ENCODE data around the gene PCBP1. TPM values are rescaled to one million over a fixed set of nuclear protein-coding genes. Genes with fewer than 3 reads are reported as not detected.

The PCBP1 gene
- total and polyA plus RNA-seq, 9 of the 15 experiments (the other 6 are each of a cell fraction or from before 2014, with no cell fraction given) = 19.2 to 407 (median 78.1) TPM

DNA sequence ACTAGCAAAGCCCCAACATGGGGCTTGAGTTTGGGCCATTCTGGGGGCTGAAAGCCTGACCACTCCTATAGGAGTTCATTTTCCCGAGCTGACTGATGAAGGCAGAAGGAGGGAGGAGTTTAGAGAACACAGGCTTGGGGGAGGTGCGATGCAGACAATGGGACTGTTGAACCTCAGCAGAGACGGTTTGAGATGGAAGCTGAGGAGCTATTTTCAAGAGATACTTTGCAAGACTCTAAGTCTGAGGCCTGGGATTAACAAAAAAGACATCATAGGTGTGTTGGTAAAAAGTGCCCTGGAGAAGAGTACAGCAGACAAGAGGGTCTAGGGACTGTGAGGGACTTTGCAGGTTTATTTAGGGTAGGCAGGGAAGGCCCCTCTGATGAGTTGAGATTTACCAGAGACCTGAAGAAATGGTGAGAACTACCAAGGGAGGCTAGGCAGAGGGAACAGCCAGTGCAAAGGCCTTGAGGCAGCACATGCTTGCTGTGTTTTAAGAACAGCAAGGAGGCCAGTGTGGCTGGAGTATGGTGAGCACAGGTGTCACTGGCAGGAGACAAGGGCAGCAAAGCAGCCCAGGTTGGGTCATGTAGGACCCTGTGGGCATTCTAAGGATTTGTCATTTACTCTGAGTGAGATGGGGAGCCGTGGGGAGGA lies 31.6 kb downstream of the PCBP1 start (continued):
- peak; percentile 61; the same call in 1 of the 2 replicates for TF ChIP-seq LEF1 (IDR thresholded peaks at IDR 0.05)
- TF ChIP-seq ZBTB7A (IDR thresholded peaks at IDR 0.05; ENCODE audit: borderline replicate concordance, control insufficient read depth, low read depth, low read length) = peak; percentile 28; the same call in 1 of the 2 replicates
- TF ChIP-seq, protein P1, sequence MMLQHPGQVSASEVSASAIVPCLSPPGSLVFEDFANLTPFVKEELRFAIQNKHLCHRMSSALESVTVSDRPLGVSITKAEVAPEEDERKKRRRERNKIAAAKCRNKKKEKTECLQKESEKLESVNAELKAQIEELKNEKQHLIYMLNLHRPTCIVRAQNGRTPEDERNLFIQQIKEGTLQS (IDR thresholded peaks at IDR 0.05) = no peak
- TF ChIP-seq, protein P1 (CRISPR knock-in tag; conservative IDR thresholded peaks at IDR 0.05) = no peak
- TF ChIP-seq WHSC1 (IDR thresholded peaks at IDR 0.05; ENCODE audit: low read length) = no peak
- TF ChIP-seq, protein P2, sequence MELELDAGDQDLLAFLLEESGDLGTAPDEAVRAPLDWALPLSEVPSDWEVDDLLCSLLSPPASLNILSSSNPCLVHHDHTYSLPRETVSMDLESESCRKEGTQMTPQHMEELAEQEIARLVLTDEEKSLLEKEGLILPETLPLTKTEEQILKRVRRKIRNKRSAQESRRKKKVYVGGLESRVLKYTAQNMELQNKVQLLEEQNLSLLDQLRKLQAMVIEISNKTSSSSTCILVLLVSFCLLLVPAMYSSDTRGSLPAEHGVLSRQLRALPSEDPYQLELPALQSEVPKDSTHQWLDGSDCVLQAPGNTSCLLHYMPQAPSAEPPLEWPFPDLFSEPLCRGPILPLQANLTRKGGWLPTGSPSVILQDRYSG (tag; conservative IDR thresholded peaks at IDR 0.05; ENCODE audit: low read depth) = no peak
- peak in 1 of 2 experiments; percentile 8; a peak in 3 of 4 replicates for TF ChIP-seq FOXK2 (conservative IDR thresholded peaks at IDR 0.05 in 1 of 2, IDR thresholded peaks at IDR 0.05 in 1 of 2; ENCODE audit: low read depth in 2 of 2)
- TF ChIP-seq L3MBTL2 (IDR thresholded peaks at IDR 0.05) = peak; percentile 58; the same call in 1 of the 2 replicates
- TF ChIP-seq MAFG (tag; conservative IDR thresholded peaks at IDR 0.05) = no peak
- TF ChIP-seq SNRNP70 (optimal IDR thresholded peaks at IDR 0.05; ENCODE audit: low read depth, low read length) = no peak
- no peak for TF ChIP-seq CCNT2 (IDR thresholded peaks at IDR 0.05; ENCODE audit: borderline replicate concordance, extremely low read depth, insufficient read length, low read depth, low read length)
- 0 out of 2 replicates have a peak, but pooled peaks have one; percentile 37 for TF ChIP-seq NBN (IDR thresholded peaks at IDR 0.05; ENCODE audit: low read depth)
- TF ChIP-seq LCOR (CRISPR knock-in tag; IDR thresholded peaks at IDR 0.05) = 0 out of 2 replicates have a peak, but pooled peaks have one; percentile 14
- TF ChIP-seq SIRT6 (IDR thresholded peaks at IDR 0.05; ENCODE audit: low read depth, low read length) = no peak
- TF ChIP-seq, protein P3, sequence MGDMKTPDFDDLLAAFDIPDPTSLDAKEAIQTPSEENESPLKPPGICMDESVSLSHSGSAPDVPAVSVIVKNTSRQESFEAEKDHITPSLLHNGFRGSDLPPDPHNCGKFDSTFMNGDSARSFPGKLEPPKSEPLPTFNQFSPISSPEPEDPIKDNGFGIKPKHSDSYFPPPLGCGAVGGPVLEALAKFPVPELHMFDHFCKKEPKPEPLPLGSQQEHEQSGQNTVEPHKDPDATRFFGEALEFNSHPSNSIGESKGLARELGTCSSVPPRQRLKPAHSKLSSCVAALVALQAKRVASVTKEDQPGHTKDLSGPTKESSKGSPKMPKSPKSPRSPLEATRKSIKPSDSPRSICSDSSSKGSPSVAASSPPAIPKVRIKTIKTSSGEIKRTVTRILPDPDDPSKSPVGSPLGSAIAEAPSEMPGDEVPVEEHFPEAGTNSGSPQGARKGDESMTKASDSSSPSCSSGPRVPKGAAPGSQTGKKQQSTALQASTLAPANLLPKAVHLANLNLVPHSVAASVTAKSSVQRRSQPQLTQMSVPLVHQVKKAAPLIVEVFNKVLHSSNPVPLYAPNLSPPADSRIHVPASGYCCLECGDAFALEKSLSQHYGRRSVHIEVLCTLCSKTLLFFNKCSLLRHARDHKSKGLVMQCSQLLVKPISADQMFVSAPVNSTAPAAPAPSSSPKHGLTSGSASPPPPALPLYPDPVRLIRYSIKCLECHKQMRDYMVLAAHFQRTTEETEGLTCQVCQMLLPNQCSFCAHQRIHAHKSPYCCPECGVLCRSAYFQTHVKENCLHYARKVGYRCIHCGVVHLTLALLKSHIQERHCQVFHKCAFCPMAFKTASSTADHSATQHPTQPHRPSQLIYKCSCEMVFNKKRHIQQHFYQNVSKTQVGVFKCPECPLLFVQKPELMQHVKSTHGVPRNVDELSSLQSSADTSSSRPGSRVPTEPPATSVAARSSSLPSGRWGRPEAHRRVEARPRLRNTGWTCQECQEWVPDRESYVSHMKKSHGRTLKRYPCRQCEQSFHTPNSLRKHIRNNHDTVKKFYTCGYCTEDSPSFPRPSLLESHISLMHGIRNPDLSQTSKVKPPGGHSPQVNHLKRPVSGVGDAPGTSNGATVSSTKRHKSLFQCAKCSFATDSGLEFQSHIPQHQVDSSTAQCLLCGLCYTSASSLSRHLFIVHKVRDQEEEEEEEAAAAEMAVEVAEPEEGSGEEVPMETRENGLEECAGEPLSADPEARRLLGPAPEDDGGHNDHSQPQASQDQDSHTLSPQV (IDR thresholded peaks at IDR 0.05) = 0 out of 2 replicates have a peak, but pooled peaks have one; percentile 36
- TF ChIP-seq, protein P4, sequence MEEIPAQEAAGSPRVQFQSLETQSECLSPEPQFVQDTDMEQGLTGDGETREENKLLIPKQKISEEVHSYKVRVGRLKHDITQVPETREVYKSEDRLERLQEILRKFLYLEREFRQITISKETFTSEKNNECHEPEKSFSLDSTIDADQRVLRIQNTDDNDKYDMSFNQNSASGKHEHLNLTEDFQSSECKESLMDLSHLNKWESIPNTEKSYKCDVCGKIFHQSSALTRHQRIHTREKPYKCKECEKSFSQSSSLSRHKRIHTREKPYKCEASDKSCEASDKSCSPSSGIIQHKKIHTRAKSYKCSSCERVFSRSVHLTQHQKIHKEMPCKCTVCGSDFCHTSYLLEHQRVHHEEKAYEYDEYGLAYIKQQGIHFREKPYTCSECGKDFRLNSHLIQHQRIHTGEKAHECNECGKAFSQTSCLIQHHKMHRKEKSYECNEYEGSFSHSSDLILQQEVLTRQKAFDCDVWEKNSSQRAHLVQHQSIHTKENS (CRISPR knock-in tag; IDR thresholded peaks at IDR 0.05) = no peak
- TF ChIP-seq, protein P5, sequence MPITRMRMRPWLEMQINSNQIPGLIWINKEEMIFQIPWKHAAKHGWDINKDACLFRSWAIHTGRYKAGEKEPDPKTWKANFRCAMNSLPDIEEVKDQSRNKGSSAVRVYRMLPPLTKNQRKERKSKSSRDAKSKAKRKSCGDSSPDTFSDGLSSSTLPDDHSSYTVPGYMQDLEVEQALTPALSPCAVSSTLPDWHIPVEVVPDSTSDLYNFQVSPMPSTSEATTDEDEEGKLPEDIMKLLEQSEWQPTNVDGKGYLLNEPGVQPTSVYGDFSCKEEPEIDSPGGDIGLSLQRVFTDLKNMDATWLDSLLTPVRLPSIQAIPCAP (CRISPR knock-in tag; IDR thresholded peaks at IDR 0.05; ENCODE audit: borderline replicate concordance) = no peak
- TF ChIP-seq DNMT1 (IDR thresholded peaks at IDR 0.05) = no peak
- no peak for TF ChIP-seq RBM22 (IDR thresholded peaks at IDR 0.05; ENCODE audit: low read depth, low read length, poor library complexity, severe bottlenecking)
- no peak for TF ChIP-seq EP400 (IDR thresholded peaks at IDR 0.05)

Data from K562 (cell line).